Activated B cell treated with CpG ODN at 0.5 μM for 24 hours (primary cell): ENCODE data around the gene ZNF165. TPM values are rescaled to one million over a fixed set of nuclear protein-coding genes. Genes with fewer than 3 reads are reported as not detected.
A peak's percentile ranks its signal among the peaks of the same experiment; 100 is the strongest.
"Not testable (repeated sequence)": the region's sequence is repeated elsewhere in the genome, so short reads cannot be mapped to it uniquely, and the experiment has no call there.

Experiments
- ATAC-seq: fragments of 200-7000 bp; cut with Tn5 transposase; one replicate; pipeline ENCODE4 v1.10.0; 2021; ENCODE audit warnings: low read depth, mild to moderate bottlenecking, moderate library complexity
- CTCF ChIA-PET: fragments of 350-600 bp; sonication (Branson Sonifier 250); formaldehyde crosslinking; loops from one replicate; lab custom pipeline; 2021; ENCODE audit warnings: antibody characterized with exemption; lab: Charles Lee
- POLR2A ChIA-PET: fragments of 350-600 bp; sonication (Branson Sonifier 250); formaldehyde crosslinking; loops from one replicate; lab custom pipeline; 2021; ENCODE audit warnings: antibody characterized with exemption; lab: Charles Lee
- DNase-seq: peaks from one replicate; pipeline ENCODE4 v3.0.0; 2022
- H3K27ac Mint-ChIP-seq: one replicate; pipeline ENCODE4 v1.8.0; 2020; ENCODE audit warnings: mixed read lengths
- H3K27me3 Mint-ChIP-seq: one replicate; pipeline ENCODE4 v1.8.0; 2021; ENCODE audit warnings: mixed read lengths
- H3K36me3 Mint-ChIP-seq: one replicate; pipeline ENCODE4 v1.8.0; 2021; ENCODE audit warnings: low read depth, mixed read lengths
- H3K4me1 Mint-ChIP-seq: one replicate; pipeline ENCODE4 v1.8.0; 2021; ENCODE audit warnings: mixed read lengths
- H3K4me3 Mint-ChIP-seq: one replicate; pipeline ENCODE4 v1.8.0; 2020; ENCODE audit warnings: mild to moderate bottlenecking, mixed read lengths
- H3K9me3 Mint-ChIP-seq: one replicate; pipeline ENCODE4 v1.8.0; 2020; ENCODE audit warnings: mixed read lengths
- intact Hi-C: fragments of 100-400 bp; cut with micrococcal nuclease; formaldehyde crosslinking; loops from one replicate; pipeline ENCODE4 v1.15.1; 2024
- total RNA-seq: library from RNA; stranded (reverse); gene quantifications from 2 replicates; pipeline ENCODE4 v1.2.3, GENCODE V29; 2022
- TF ChIP-seq, protein P1 (sequence below): fragments of 200-600 bp; IDR thresholded peaks from one replicate; pipeline ENCODE4 v1.8.0; 2022; ENCODE audit warnings: antibody characterized with exemption, mild to moderate bottlenecking

ZNF165 gene
- total RNA-seq, result 6.0 and 6.3 TPM in 2 replicates

GRCh38 chr6:28080381-28080630 is at the start of gene ZNF165:
TSS of gene ZNF165 (plus strand) at chr6:28080568. CDS start at chr6:28085481, 4,913 bp downstream.
- CTCF ChIA-PET, H3K27me3 Mint-ChIP-seq: not testable (repeated sequence)
- peaks cover 52% of the 10 kb centered on the region for H3K4me1 Mint-ChIP-seq

DNA sequence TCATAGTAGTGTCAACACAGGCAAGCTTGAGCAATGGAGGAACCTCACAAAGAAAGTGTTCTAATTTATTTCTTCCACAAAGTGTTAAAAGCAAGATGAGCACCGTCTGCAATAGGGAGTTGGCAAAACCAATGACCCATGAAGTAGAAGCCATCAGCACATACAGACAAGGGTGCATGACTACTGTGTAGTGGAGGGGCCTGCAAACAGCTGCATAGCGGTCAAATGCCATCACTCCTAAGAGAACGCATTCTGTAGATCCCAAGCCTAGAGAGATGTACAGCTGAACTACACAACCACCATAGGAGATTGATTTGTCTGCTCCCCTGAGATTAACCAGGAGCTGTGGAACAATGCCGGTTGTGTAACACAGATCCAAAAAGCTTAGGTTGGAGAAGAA is 26.8 kb upstream of the ZNF165 start:
- ATAC-seq, result no peak
- ChIA-PET POLR2A (no interaction called here), CTCF (no interaction called here)
- Mint-ChIP-seq H3K9me3 (no peaks in the 10 kb centered on the region), H3K4me1 (no peaks in the 10 kb centered on the region), H3K4me3 (no peak overlapping the region), H3K27ac (no peak overlapping the region), H3K27me3 (peaks cover 11% of the 10 kb centered on the region), H3K36me3 (no peaks in the 10 kb centered on the region)
- DNase-seq, result no peak
- intact Hi-C loops, result no loop called here
- TF ChIP-seq, protein P1, sequence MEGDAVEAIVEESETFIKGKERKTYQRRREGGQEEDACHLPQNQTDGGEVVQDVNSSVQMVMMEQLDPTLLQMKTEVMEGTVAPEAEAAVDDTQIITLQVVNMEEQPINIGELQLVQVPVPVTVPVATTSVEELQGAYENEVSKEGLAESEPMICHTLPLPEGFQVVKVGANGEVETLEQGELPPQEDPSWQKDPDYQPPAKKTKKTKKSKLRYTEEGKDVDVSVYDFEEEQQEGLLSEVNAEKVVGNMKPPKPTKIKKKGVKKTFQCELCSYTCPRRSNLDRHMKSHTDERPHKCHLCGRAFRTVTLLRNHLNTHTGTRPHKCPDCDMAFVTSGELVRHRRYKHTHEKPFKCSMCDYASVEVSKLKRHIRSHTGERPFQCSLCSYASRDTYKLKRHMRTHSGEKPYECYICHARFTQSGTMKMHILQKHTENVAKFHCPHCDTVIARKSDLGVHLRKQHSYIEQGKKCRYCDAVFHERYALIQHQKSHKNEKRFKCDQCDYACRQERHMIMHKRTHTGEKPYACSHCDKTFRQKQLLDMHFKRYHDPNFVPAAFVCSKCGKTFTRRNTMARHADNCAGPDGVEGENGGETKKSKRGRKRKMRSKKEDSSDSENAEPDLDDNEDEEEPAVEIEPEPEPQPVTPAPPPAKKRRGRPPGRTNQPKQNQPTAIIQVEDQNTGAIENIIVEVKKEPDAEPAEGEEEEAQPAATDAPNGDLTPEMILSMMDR, result no peak

More at GRCh38 chr6:28080381-28080630, at the start of gene ZNF165:
- POLR2A ChIA-PET, result interaction anchor here (0.7 to 3.5 kb wide), 20 partner anchors 9 to 1885 kb away, joined by 3 to 28 read pairs (median 5); partner anchors contain the start of genes ZKSCAN8 and ZSCAN31
- intact Hi-C loops, result loop anchor here (1.0 to 10.0 kb wide), 9 partner anchors 61 to 1886 kb away; partner anchors contain the start of genes ZKSCAN8 and ZSCAN26
- Mint-ChIP-seq H3K36me3 (peaks cover 45% of the 10 kb centered on the region), H3K27ac (peak within 1 kb of the TSS; percentile 97), H3K4me3 (peak within 1 kb of the TSS; percentile 98)
- not testable (repeated sequence) for DNase-seq, H3K9me3 Mint-ChIP-seq
- ATAC-seq, result peak; percentile 37

DNA sequence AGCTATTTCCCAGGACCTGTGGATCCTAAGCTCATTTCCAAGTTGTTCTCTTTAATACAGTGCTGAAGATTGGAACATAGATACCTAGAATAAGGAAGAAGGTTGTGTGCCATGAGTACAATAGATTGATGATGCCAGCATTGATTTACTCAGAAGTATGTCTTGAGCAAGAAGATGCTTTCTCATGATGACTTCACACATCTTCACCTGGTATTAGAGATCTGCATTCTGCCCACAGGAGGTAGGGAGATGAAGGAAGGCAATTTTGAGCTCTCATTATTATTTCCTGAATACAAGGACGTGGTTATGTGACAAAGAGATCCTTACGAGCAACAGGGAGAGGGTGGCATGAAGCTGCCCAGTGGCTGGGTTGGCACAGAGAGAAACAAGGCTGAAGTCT is 20.0 kb upstream of the ZNF165 start:
- no peaks in the 10 kb centered on the region for H3K36me3 Mint-ChIP-seq
- H3K9me3 Mint-ChIP-seq, result no peaks in the 10 kb centered on the region
- TF ChIP-seq, protein P1, result no peak
- H3K27ac Mint-ChIP-seq, result no peak overlapping the region
- CTCF ChIA-PET, result no interaction called here
- ATAC-seq (no peak), DNase-seq (no peak)
- POLR2A ChIA-PET, result no interaction called here
- peaks cover 12% of the 10 kb centered on the region for H3K27me3 Mint-ChIP-seq
- H3K4me1 Mint-ChIP-seq, result no peaks in the 10 kb centered on the region
- intact Hi-C loops, result loop anchor here (10.0 kb wide), 1 partner anchor 106 kb away; the partner anchor contains the start of gene OR2B6
- H3K4me3 Mint-ChIP-seq, result no peak overlapping the region

DNA sequence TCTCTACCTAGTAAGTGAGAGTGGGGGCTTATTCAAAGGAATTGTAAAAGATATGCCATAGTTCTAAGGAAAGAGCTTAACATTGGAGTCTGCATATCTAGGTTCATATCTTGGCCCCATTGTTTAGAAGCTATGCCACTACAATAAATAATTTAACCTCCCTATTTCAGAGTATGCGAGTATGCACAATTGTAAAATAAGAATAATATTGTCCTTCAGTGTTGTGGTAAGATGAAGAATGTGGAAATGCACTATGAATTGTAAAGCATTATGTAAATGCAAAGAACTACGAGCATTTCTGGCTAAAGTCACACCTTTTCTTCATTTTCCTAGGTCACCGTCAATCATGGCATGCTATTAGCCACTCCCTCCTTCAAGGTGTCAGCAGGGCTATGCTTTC is 16.1 kb upstream of the ZNF165 start:
- Mint-ChIP-seq H3K36me3 (no peaks in the 10 kb centered on the region), H3K4me3 (no peak overlapping the region), H3K27ac (no peak overlapping the region), H3K4me1 (no peaks in the 10 kb centered on the region), H3K9me3 (no peaks in the 10 kb centered on the region), H3K27me3 (peaks cover 18% of the 10 kb centered on the region)
- intact Hi-C loops, result loop anchor here (10.0 kb wide), 1 partner anchor 109 kb away; the partner anchor contains the start of gene OR2B6
- TF ChIP-seq, protein P1, result no peak
- CTCF ChIA-PET, result no interaction called here
- POLR2A ChIA-PET, result no interaction called here
- no peak for DNase-seq
- ATAC-seq, result no peak

- no peak for ATAC-seq
- H3K27me3 Mint-ChIP-seq, result peaks cover 14% of the 10 kb centered on the region
- H3K4me1 Mint-ChIP-seq, result no peaks in the 10 kb centered on the region
- intact Hi-C loops, result loop anchor here (10.0 kb wide), 1 partner anchor 113 kb away; the partner anchor contains the start of gene OR2B6
- no peak for DNase-seq
- CTCF ChIA-PET, result no interaction called here
- H3K27ac Mint-ChIP-seq, result no peak overlapping the region
- no peaks in the 10 kb centered on the region for H3K36me3 Mint-ChIP-seq
- H3K4me3 Mint-ChIP-seq, result no peak overlapping the region
- TF ChIP-seq, protein P1, result no peak
- no peaks in the 10 kb centered on the region for H3K9me3 Mint-ChIP-seq
- POLR2A ChIA-PET, result interaction anchor here (0.6 kb wide), 1 partner anchor 891 kb away, joined by 4 read pairs; no protein-coding TSS in a partner anchor
Measured at GRCh38 chr6:28068067-28068466, 12.3 kb upstream of the ZNF165 start.

GRCh38 chr6:28070968-28071367 is 9.4 kb upstream of the ZNF165 start:
- H3K27me3 Mint-ChIP-seq, H3K4me3 Mint-ChIP-seq, H3K4me1 Mint-ChIP-seq, ATAC-seq, H3K9me3 Mint-ChIP-seq, DNase-seq, POLR2A ChIA-PET, CTCF ChIA-PET, H3K27ac Mint-ChIP-seq, H3K36me3 Mint-ChIP-seq, intact Hi-C loops: not testable (repeated sequence)
